Erythroblast (primary cell): Measurements from ENCODE around the gene PARP4.

Experiments used
- GATA1 ChIP-seq: IDR thresholded peaks from 2 replicates; pipeline ENCODE4 v1.6.1; 2011; ENCODE audit warnings: low read depth, mild to moderate bottlenecking, control low read depth, low read length, moderate library complexity
- POLR2A ChIP-seq: IDR thresholded peaks from 2 replicates; pipeline ENCODE4 v1.6.1; 2011; ENCODE audit warnings: mild to moderate bottlenecking, low read length

DNA sequence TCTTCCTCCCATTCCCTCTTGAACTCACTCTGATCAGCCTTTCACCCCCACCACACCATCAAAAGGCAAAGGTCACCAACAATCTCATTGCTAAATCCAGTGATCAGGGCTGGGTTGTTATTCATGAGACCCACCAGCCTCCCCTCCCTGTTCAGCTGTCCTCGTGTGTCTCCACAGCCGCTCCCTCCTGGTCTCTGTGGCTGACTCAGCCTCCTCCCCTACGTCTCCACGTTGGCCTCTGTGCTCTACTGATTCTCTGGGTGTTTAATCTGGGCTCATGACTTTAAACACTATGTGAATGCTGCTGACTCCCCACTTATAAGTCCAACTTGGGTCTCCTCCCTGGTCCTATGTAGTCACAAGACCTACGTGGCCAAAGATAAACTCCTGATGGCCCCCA, 38.9 kb downstream of the PARP4 start:
- TF ChIP-seq POLR2A (no peak), GATA1 (no peak)
